GM23338 (cell line): Measurements from ENCODE around the gene MARK3. TPM values are rescaled to one million over a fixed set of nuclear protein-coding genes. Genes with fewer than 3 reads are reported as not detected.

Experiments used
- ATAC-seq: fragments of 200-7000 bp; cut with Tn5 transposase; 3 replicates; pipeline ENCODE4 v1.9.1; 2020
- DNase-seq: peaks from one replicate; pipeline ENCODE4 v3.0.0-alpha.2; 2015; ENCODE audit warnings: low spot score
- H2AFZ ChIP-seq: fragments of 200-600 bp; sonication (generic); 2 replicates; pipeline ENCODE4 v1.8.0; 2016; ENCODE audit warnings: antibody characterized with exemption, mild to moderate bottlenecking, moderate library complexity
- H3F3A ChIP-seq: fragments of 200-600 bp; sonication (generic); replicated peaks from 2 replicates; pipeline ENCODE4 v1.8.0; 2017; ENCODE audit warnings: antibody characterized with exemption, mixed run types, low read depth
- H3K27ac ChIP-seq: fragments of 200-600 bp; sonication (generic); 2 replicates; pipeline ENCODE4 v1.6.1; 2016; ENCODE audit warnings: low read depth
- H3K27me3 ChIP-seq: fragments of 200-600 bp; sonication (generic); 2 replicates; pipeline ENCODE4 v1.8.0; 2016; ENCODE audit warnings: mild to moderate bottlenecking, mixed run types, moderate library complexity; ENCODE audit not compliant: insufficient read depth
- H3K36me3 ChIP-seq: fragments of 200-600 bp; sonication (generic); 2 replicates; pipeline ENCODE4 v1.8.0; 2016; ENCODE audit warnings: mild to moderate bottlenecking; ENCODE audit not compliant: insufficient read depth
- H3K4me1 ChIP-seq: fragments of 200-600 bp; sonication (generic); 2 replicates; pipeline ENCODE4 v1.8.0; 2016; ENCODE audit warnings: mild to moderate bottlenecking, moderate library complexity; ENCODE audit not compliant: insufficient read depth
- H3K4me2 ChIP-seq: fragments of 200-600 bp; sonication (generic); 2 replicates; pipeline ENCODE4 v1.7.1; 2017; ENCODE audit warnings: mixed run types
- H3K4me3 ChIP-seq: fragments of 200-600 bp; sonication (generic); 2 replicates; pipeline ENCODE4 v1.6.1; 2016; ENCODE audit warnings: mixed run types
- H3K79me2 ChIP-seq: fragments of 200-600 bp; sonication (generic); replicated peaks from 2 replicates; pipeline ENCODE4 v1.8.0; 2017; ENCODE audit warnings: mild to moderate bottlenecking; ENCODE audit not compliant: insufficient read depth
- H3K9me2 ChIP-seq: fragments of 200-600 bp; sonication (generic); 2 replicates; pipeline ENCODE4 v1.8.0; 2017; ENCODE audit not compliant: insufficient read depth
- H4K20me1 ChIP-seq: fragments of 200-600 bp; sonication (generic); replicated peaks from 2 replicates; pipeline ENCODE4 v1.8.0; 2017; ENCODE audit warnings: mild to moderate bottlenecking; ENCODE audit not compliant: insufficient read depth
- H3K27ac Mint-ChIP-seq: 2 replicates; pipeline ENCODE4 v1.8.0; 2020; ENCODE audit warnings: inconsistent platforms, mild to moderate bottlenecking, moderate library complexity, mixed read lengths
- H3K27me3 Mint-ChIP-seq: 3 replicates; pipeline ENCODE4 v1.8.0; 2022; ENCODE audit warnings: low read depth, mild to moderate bottlenecking, moderate library complexity, mixed read lengths, inconsistent platforms; ENCODE audit not compliant: insufficient read depth, poor library complexity
- H3K36me3 Mint-ChIP-seq: 3 replicates; pipeline ENCODE4 v1.8.0; 2021; ENCODE audit warnings: low read depth, mild to moderate bottlenecking, inconsistent platforms, moderate library complexity, mixed read lengths
- H3K4me1 Mint-ChIP-seq: 3 replicates; pipeline ENCODE4 v1.8.0; 2020; ENCODE audit warnings: mild to moderate bottlenecking, inconsistent platforms, mixed read lengths
- H3K4me3 Mint-ChIP-seq: 3 replicates; pipeline ENCODE4 v1.8.0; 2021; ENCODE audit warnings: moderate library complexity, mild to moderate bottlenecking, inconsistent platforms, mixed read lengths
- H3K9me3 Mint-ChIP-seq: 3 replicates; pipeline ENCODE4 v1.8.0; 2020; ENCODE audit warnings: moderate library complexity, mild to moderate bottlenecking, inconsistent platforms, mixed read lengths
- ETS1 ChIP-seq: IDR thresholded peaks from 2 replicates; pipeline ENCODE4 v1.6.1; 2016; ENCODE audit warnings: antibody characterized with exemption
- EZH2phosphoT487 ChIP-seq: fragments of 200-600 bp; sonication (generic); IDR thresholded peaks from one replicate; pipeline ENCODE4 v1.8.1; 2018; ENCODE audit warnings: antibody characterized with exemption; ENCODE audit not compliant: unreplicated experiment
- NANOG ChIP-seq: IDR thresholded peaks from 2 replicates; pipeline ENCODE4 v1.6.1; 2016; ENCODE audit warnings: antibody characterized with exemption, borderline replicate concordance
- POLR2AphosphoS5 ChIP-seq: IDR thresholded peaks from 2 replicates; pipeline ENCODE4 v1.6.1; 2016; ENCODE audit warnings: antibody characterized with exemption, low read depth
- STAT1 ChIP-seq: IDR thresholded peaks from one replicate; pipeline ENCODE4 v1.6.1; 2016; ENCODE audit warnings: antibody characterized with exemption; ENCODE audit not compliant: unreplicated experiment
- ZNF114 ChIP-seq: fragments of 250-450 bp; sonication (Bioruptor Pico); IDR thresholded peaks from 2 replicates; pipeline ENCODE4 v1.5.0; 2020; ENCODE audit warnings: mild to moderate bottlenecking, moderate library complexity
- polyA plus RNA-seq: library from polyadenylated mRNA; unstranded; fragments of >200 nt; fragmentation: Nextera tagmentation; extraction: Ambion mirVana; gene quantifications from 2 replicates; pipeline ENCODE4 v1.2.1, GENCODE V29; 2016
- total RNA-seq: library from RNA; depleted of rRNA; stranded (reverse); fragments of >200 nt; shearing (Covaris generic); gene quantifications from 2 replicates; pipeline ENCODE4 v1.2.3, GENCODE V29; 2014
- TF ChIP-seq, protein P1 (sequence below), 2 experiments: fragments of 200-600 bp in 1 of 2; sonication (generic) in 1 of 2; conservative IDR thresholded peaks; 2 replicates each; pipeline versions ENCODE4 v1.5.1 to v1.6.1; 2016 to 2017; ENCODE audit warnings: antibody characterized with exemption in 2 of 2, low read depth in 2 of 2, mild to moderate bottlenecking in 2 of 2, moderate library complexity in 1 of 2

MARK3 gene
- total and polyA plus RNA-seq, 2 experiments from 2014 or later = 45.9 to 69.7 TPM

DNA sequence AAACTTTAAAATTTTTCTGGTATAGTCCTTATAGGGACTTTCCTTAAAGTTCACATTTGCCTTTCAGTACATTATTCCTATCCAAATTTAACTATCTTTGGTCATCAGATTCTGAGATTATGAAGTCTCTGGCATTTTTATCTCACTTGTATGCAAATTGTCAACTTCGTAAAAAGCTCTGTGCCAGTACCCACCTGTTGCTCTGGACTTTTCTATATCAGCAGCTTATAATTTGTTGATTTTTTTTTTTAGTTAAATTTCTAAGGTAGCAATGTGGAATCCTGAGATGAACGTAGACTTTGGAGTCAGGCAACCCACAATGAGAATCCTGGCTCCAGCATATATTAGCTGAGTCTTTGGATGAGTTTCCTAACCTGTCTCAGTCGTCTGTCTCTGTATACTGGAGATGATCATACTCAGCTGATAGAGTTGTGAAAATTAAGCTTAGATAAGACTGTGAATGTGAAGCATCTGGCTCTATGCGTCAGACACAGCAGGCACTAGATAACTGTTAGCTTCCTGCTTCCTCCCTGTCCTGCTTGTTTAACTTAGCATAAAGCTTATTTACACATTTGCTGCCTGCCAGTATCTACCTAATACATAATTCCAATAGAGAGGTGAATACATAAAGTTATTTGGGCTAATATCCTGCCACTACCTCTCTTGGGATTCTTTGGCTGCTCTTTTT, 59.8 kb downstream of the MARK3 start:
- TF ChIP-seq ZNF114 (CRISPR knock-in tag) = no peak
- TF ChIP-seq ETS1 = peak; percentile 36; the same call in 1 of the 2 replicates
- H3K9me3 Mint-ChIP-seq = no peaks in the 10 kb centered on the region
- ATAC-seq (no peak; the same call in 2 of the 3 replicates), DNase-seq (peak; percentile 17)
- Histone ChIP-seq H3F3A (no peaks in the 10 kb centered on the region), H3K27ac (peak overlapping the region; percentile 78; the same call in 1 of the 2 replicates), H3K9me2 (no peaks in the 10 kb centered on the region), H3K79me2 (peaks cover 78% of the 10 kb centered on the region), H2AFZ (no peak overlapping the region), H3K4me3 (no peak overlapping the region), H3K36me3 (0 out of 2 replicates have a peak, but pooled peaks cover 2% of the 10 kb centered on the region), H4K20me1 (peaks cover 6% of the 10 kb centered on the region; the same call in 1 of the 2 replicates), H3K27me3 (no peaks in the 10 kb centered on the region), H3K4me1 (peaks cover 29% of the 10 kb centered on the region), H3K4me2 (peak overlapping the region; percentile 21; the same call in 1 of the 2 replicates)
- no peak overlapping the region for H3K4me3 Mint-ChIP-seq
- H3K27ac Mint-ChIP-seq = peak overlapping the region; percentile 33; the same call in 1 of the 2 replicates
- peaks cover 3% of the 10 kb centered on the region for H3K27me3 Mint-ChIP-seq
- H3K4me1 Mint-ChIP-seq = peaks cover 51% of the 10 kb centered on the region
- peaks cover 11% of the 10 kb centered on the region for H3K36me3 Mint-ChIP-seq

DNA sequence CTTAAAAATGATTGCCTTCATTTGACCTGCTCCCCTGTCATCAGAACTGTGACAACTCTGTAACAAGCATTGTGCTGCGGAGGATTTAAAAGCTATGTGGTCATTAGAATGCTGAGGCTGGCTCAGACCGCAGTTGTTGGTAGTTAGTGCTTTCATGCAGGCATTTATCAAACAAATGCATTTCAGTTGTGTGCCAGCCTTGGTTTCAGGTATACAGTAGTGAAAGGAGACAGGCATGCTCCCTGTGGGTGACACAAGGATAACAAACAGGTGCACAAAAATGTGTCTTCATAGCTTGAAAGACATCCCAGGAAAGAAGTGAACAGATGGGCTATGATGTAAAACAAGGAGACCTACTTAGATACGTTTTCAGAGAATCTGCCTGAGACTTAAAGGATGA, 60.6 kb downstream of the MARK3 start:
- peak overlapping the region; percentile 78 for H3K27ac ChIP-seq
- H3F3A ChIP-seq = no peaks in the 10 kb centered on the region
- DNase-seq (peak; percentile 14), ATAC-seq (no peak; the same call in 1 of the 3 replicates)
- TF ChIP-seq ETS1 (no peak), STAT1 (no peak), ZNF114 (CRISPR knock-in tag) (no peak), EZH2phosphoT487 (no peak), POLR2AphosphoS5 (no peak), NANOG (no peak)
- TF ChIP-seq, protein P1, sequence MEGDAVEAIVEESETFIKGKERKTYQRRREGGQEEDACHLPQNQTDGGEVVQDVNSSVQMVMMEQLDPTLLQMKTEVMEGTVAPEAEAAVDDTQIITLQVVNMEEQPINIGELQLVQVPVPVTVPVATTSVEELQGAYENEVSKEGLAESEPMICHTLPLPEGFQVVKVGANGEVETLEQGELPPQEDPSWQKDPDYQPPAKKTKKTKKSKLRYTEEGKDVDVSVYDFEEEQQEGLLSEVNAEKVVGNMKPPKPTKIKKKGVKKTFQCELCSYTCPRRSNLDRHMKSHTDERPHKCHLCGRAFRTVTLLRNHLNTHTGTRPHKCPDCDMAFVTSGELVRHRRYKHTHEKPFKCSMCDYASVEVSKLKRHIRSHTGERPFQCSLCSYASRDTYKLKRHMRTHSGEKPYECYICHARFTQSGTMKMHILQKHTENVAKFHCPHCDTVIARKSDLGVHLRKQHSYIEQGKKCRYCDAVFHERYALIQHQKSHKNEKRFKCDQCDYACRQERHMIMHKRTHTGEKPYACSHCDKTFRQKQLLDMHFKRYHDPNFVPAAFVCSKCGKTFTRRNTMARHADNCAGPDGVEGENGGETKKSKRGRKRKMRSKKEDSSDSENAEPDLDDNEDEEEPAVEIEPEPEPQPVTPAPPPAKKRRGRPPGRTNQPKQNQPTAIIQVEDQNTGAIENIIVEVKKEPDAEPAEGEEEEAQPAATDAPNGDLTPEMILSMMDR (conservative IDR thresholded peaks at IDR 0.05; ENCODE audit: low read depth in 2 of 2) = no peak
- no peak overlapping the region for H3K4me3 Mint-ChIP-seq
- peaks cover 35% of the 10 kb centered on the region for H3K4me1 ChIP-seq
- H3K9me2 ChIP-seq = no peaks in the 10 kb centered on the region
- peak overlapping the region; percentile 21; the same call in 1 of the 2 replicates for H3K4me2 ChIP-seq
- no peak overlapping the region for H2AFZ ChIP-seq
- H3K79me2 ChIP-seq = peaks cover 77% of the 10 kb centered on the region
- peak overlapping the region; percentile 33; the same call in 1 of the 2 replicates for H3K27ac Mint-ChIP-seq
- no peaks in the 10 kb centered on the region for H3K9me3 Mint-ChIP-seq
- no peaks in the 10 kb centered on the region for H3K27me3 ChIP-seq
- H3K27me3 Mint-ChIP-seq = peaks cover 3% of the 10 kb centered on the region
- H4K20me1 ChIP-seq = peaks cover 4% of the 10 kb centered on the region; the same call in 1 of the 2 replicates
- H3K4me1 Mint-ChIP-seq = peaks cover 56% of the 10 kb centered on the region
- H3K4me3 ChIP-seq = no peak overlapping the region
- no peaks in the 10 kb centered on the region for H3K36me3 ChIP-seq
- H3K36me3 Mint-ChIP-seq = peaks cover 12% of the 10 kb centered on the region
